K562 (cell line): ENCODE measurements around the gene THOP1. TPM values are rescaled to one million over a fixed set of nuclear protein-coding genes. Genes with fewer than 3 reads are reported as not detected.

ENCODE experiments used
- ATAC-seq: fragments of 200-7000 bp; cut with Tn5 transposase; 3 replicates; pipeline ENCODE4 v1.9.1; 2020; ENCODE audit warnings: moderate library complexity
- BruUV-seq: library from RNA; stranded (reverse); fragments of 400-500 nt; replicated peaks from 2 replicates; lab custom pipeline; 2021; lab: Mats Ljungman, UMichigan
- CTCF ChIA-PET: fragments of 300-600 bp; formaldehyde crosslinking; extraction: SDS; loops from one replicate; lab custom pipeline; 2021; ENCODE audit warnings: low intra/inter-chr PET ratio; lab: Yijun Ruan, JAX
- POLR2A ChIA-PET: fragments of 300-600, 350-650 bp; sonication (Branson Sonifier 250); formaldehyde crosslinking; extraction: SDS; loops from one replicate; lab custom pipeline; 2021; ENCODE audit warnings: antibody characterized with exemption, inconsistent platforms; lab: Yijun Ruan, JAX
- DNase-seq, 4 experiments: peaks; one replicate each; pipeline versions ENCODE4 v3.0.0 to v3.0.0-alpha.2; 2011 to 2018; ENCODE audit warnings: low spot score in 3 of 4, mixed read lengths in 3 of 4; ENCODE audit errors: extremely low read depth in 1 of 4
- FAIRE-seq: peaks from 2 replicates; lab custom pipeline; 2011; peaks lifted over from hg19 to GRCh38; lab: Jason Lieb, UNC
- H2AFZ ChIP-seq: 2 replicates; pipeline ENCODE4 v1.6.0; 2011; ENCODE audit warnings: low read depth, low read length, control low read depth, inconsistent platforms
- H3K27ac ChIP-seq: fragments of 200-600 bp; 3 replicates; pipeline ENCODE4 v1.8.0; 2011; ENCODE audit warnings: low read depth, mild to moderate bottlenecking, control low read depth, inconsistent platforms, low read length, moderate library complexity, mixed read lengths; ENCODE audit errors: extremely low read depth
- H3K27me3 ChIP-seq, 2 experiments: fragments of 300-600 bp in 1 of 2; 2 replicates in 1 of 2; 3 replicates in 1 of 2; pipeline versions ENCODE4 v1.6.0 to v1.8.0; 2011; ENCODE audit warnings: inconsistent platforms in 2 of 2, low read length in 2 of 2, mild to moderate bottlenecking in 1 of 2, mixed read lengths in 1 of 2, moderate library complexity in 1 of 2; ENCODE audit not compliant: control insufficient read depth in 2 of 2, insufficient read depth in 2 of 2
- H3K36me3 ChIP-seq: fragments of 300-600 bp; 3 replicates; pipeline ENCODE4 v1.8.0; 2011; ENCODE audit warnings: mild to moderate bottlenecking, low read length, inconsistent platforms; ENCODE audit not compliant: control insufficient read depth, insufficient read depth
- H3K4me1 ChIP-seq, 2 experiments: fragments of 200-600 bp in 1 of 2; replicated peaks in 1 of 2; 2 replicates in 1 of 2; 3 replicates in 1 of 2; pipeline versions ENCODE4 v1.5.1 to v1.8.0; 2011; ENCODE audit warnings: inconsistent platforms in 2 of 2, low read length in 2 of 2, mild to moderate bottlenecking in 1 of 2, mixed read lengths in 1 of 2, moderate library complexity in 1 of 2; ENCODE audit not compliant: control insufficient read depth in 2 of 2, insufficient read depth in 2 of 2
- H3K4me2 ChIP-seq: 2 replicates; pipeline ENCODE4 v1.6.1; 2011; ENCODE audit warnings: low read length, control low read depth, inconsistent platforms, mixed read lengths; ENCODE audit not compliant: insufficient read depth
- H3K4me3 ChIP-seq: fragments of 200-600 bp; sonication (generic), shearing (Covaris generic); 2 replicates; pipeline ENCODE4 v1.5.1; 2016; ENCODE audit warnings: control low read depth, inconsistent platforms
- H3K79me2 ChIP-seq: fragments of 200-600 bp; 3 replicates; pipeline ENCODE4 v1.8.0; 2011; ENCODE audit warnings: low read length, inconsistent platforms; ENCODE audit not compliant: control insufficient read depth, insufficient read depth
- H3K9ac ChIP-seq, 2 experiments: 2 replicates each; pipeline versions ENCODE4 v1.6.0 to v1.6.1; 2011; ENCODE audit warnings: low read depth in 2 of 2, low read length in 2 of 2, control low read depth in 1 of 2, inconsistent platforms in 1 of 2, mild to moderate bottlenecking in 1 of 2, mixed read lengths in 1 of 2; ENCODE audit not compliant: insufficient read depth in 1 of 2
- H3K9me1 ChIP-seq: one replicate; pipeline ENCODE4 v1.6.0; 2011; ENCODE audit warnings: inconsistent platforms, mild to moderate bottlenecking, low read length, moderate library complexity; ENCODE audit not compliant: control insufficient read depth, insufficient read depth
- H3K9me3 ChIP-seq: replicated peaks from 2 replicates; pipeline ENCODE4 v1.5.1; 2011; ENCODE audit warnings: low read depth, low read length, inconsistent platforms; ENCODE audit not compliant: control insufficient read depth, insufficient read depth
- H4K20me1 ChIP-seq: replicated peaks from 2 replicates; pipeline ENCODE4 v1.6.1; 2011; ENCODE audit warnings: low read length, inconsistent platforms, mixed read lengths; ENCODE audit not compliant: control insufficient read depth, insufficient read depth
- BACH1 ChIP-seq: fragments of 200-800 bp; sonication (Bioruptor generic); IDR thresholded peaks from 2 replicates; pipeline ENCODE4 v1.6.1; 2016; ENCODE audit warnings: missing genetic modification characterization, missing compliant biosample characterization
- FOXA1 ChIP-seq: fragments of 450-650 bp; IDR thresholded peaks from 2 replicates; pipeline ENCODE4 v1.6.1; 2016; ENCODE audit warnings: mild to moderate bottlenecking, borderline replicate concordance
- IRF2 ChIP-seq: sonication (generic); formaldehyde crosslinking; IDR thresholded peaks from 2 replicates; pipeline ENCODE4 v1.8.1; 2022; ENCODE audit warnings: mild to moderate bottlenecking, missing genetic modification reagents
- MAZ ChIP-seq, 2 experiments: fragments of 450-650 bp in 1 of 2; sonication (generic) in 1 of 2; formaldehyde crosslinking; IDR thresholded peaks in 1 of 2; conservative IDR thresholded peaks in 1 of 2; 2 replicates each; pipeline versions ENCODE4 v1.4.0 to v1.5.0; 2020; ENCODE audit warnings: mild to moderate bottlenecking in 1 of 2, missing genetic modification reagents in 1 of 2
- SNIP1 ChIP-seq: fragments of 450-650 bp; IDR thresholded peaks from 2 replicates; pipeline ENCODE4 v1.7.1; 2017; ENCODE audit warnings: low read depth, mild to moderate bottlenecking
- ZNF561 ChIP-seq: fragments of 450-650 bp; formaldehyde crosslinking; conservative IDR thresholded peaks from 2 replicates; pipeline ENCODE4 v1.4.0; 2020; ENCODE audit warnings: mild to moderate bottlenecking, moderate library complexity
- WGBS: fragments of 100-300 bp; shearing (Covaris generic); methylation state at CpG from one replicate; pipeline ENCODE4 v1.1.6; 2016; ENCODE audit warnings: low coverage, mixed read lengths; ENCODE audit not compliant: insufficient coverage; ENCODE audit errors: missing lambda C conversion rate; 5-methylcytosine and 5-hydroxymethylcytosine counted together
- in situ Hi-C: fragments of 300-500 bp; cut with MboI; formaldehyde crosslinking; loops from 4 replicates; pipeline ENCODE4 v1.15.0; 2018; ENCODE audit warnings: inconsistent platforms, mixed read lengths
- intact Hi-C: fragments of 100-400 bp; cut with micrococcal nuclease; formaldehyde crosslinking; loops from 2 replicates; pipeline ENCODE4 v1.14.2; 2022
- polyA plus RNA-seq, 8 experiments: library from polyadenylated mRNA; depleted of rRNA in 4 of 8; stranded (reverse) in 5 of 8; unstranded in 3 of 8; fragments of >200 nt; fragmentation: Nextera tagmentation in 2 of 8; fragmentation: Illumina TruSeq in 1 of 8; extraction: Ambion mirVana in 2 of 8; extraction: Trizol in 1 of 8; gene quantifications; 2 replicates each; pipeline versions ENCODE4 v1.2.1 to v1.2.3, GENCODE V29; 2011 to 2014; ENCODE audit warnings: inconsistent platforms in 1 of 8, missing spikeins in 1 of 8
- total RNA-seq, 7 experiments: library from RNA; depleted of rRNA in 6 of 7; stranded (reverse); fragments of >200 nt in 6 of 7; fragmentation: Illumina TruSeq in 2 of 7; extraction: Trizol in 2 of 7; gene quantifications; 2 replicates each; pipeline versions ENCODE4 v1.2.1 to v1.2.3, GENCODE V29; 2011 to 2021; ENCODE audit warnings: low replicate concordance in 1 of 7

Gene THOP1
- total and polyA plus RNA-seq, 9 of the 15 experiments (the other 6 are each of a cell fraction or from before 2014, with no cell fraction given) = 1.3 to 255 (median 96.1) TPM

DNA sequence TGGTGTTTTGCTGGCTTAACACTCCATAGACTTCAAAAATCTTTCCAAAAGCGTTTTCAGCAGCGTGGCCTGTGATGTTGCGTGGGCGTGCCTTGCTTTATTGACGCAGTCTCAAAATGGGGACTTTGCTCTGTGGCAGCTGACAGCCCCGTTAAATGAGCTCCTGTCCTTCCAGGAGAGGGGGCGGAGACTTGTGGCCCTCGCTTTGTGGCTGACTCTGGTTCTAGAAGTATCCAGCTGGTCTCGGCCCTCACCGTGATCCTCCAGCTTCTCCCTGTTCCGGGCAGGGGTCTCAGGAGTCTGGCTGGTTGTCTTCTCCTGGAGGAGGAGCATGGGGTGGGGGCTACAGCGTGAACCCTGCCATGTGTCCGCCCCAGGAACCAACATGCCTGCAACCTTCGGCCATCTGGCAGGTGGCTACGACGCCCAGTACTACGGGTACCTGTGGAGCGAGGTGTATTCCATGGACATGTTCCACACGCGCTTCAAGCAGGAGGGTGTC lies 26.0 kb downstream of the THOP1 start:
- in situ Hi-C loops = no loop called here
- Histone ChIP-seq H3K9me3 (no peaks in the 10 kb centered on the region), H3K9ac (no peak overlapping the region; a peak in 1 of 4 replicates), H3K79me2 (no peaks in the 10 kb centered on the region), H3K27me3 (no peaks in the 10 kb centered on the region), H3K9me1 (no peaks in the 10 kb centered on the region), H3K36me3 (peaks cover 81% of the 10 kb centered on the region; the same call in 2 of the 3 replicates), H2AFZ (no peak overlapping the region), H3K4me1 (peaks cover 0 to 22% of the 10 kb centered on the region in 2 experiments; a peak in 2 of 5 replicates), H3K4me2 (no peak overlapping the region), H4K20me1 (no peaks in the 10 kb centered on the region), H3K27ac (no peak overlapping the region), H3K4me3 (no peak overlapping the region)
- POLR2A ChIA-PET = interaction anchor here (0.8 to 1.1 kb wide), 2 partner anchors 13 to 22 kb away, joined by 3 to 4 read pairs; no protein-coding TSS in a partner anchor
- 95% methylated on average over 19 of the region's 20 CpGs for whole genome bisulfite sequencing
- DNase-seq (no peak), ATAC-seq (no peak), FAIRE-seq (no peak)
- CTCF ChIA-PET = no interaction called here
- no peak for TF ChIP-seq IRF2 (CRISPR knock-in tag)
- no peak for TF ChIP-seq MAZ (CRISPR knock-in tag; conservative IDR thresholded peaks at IDR 0.05 in 1 of 2, IDR thresholded peaks at IDR 0.05 in 1 of 2)
- no peak for TF ChIP-seq BACH1
- TF ChIP-seq ZNF561 (CRISPR knock-in tag) = no peak
- TF ChIP-seq FOXA1 = no peak
- TF ChIP-seq SNIP1 = no peak
- no TSS peak for BruUV-seq
- intact Hi-C loops = no loop called here
